Epithelial cell of alveolus of lung (primary cell): ENCODE results near the gene PTGIS. TPM values are rescaled to one million over a fixed set of nuclear protein-coding genes. Genes with fewer than 3 reads are reported as not detected.

Experiments used
- total RNA-seq: library from RNA; depleted of rRNA; stranded (reverse); fragments of >200 nt; gene quantifications from 2 replicates; pipeline ENCODE4 v1.2.1, GENCODE V29; 2015

Gene PTGIS
- 3.6 and 6.3 TPM in 2 replicates for total RNA-seq

GRCh38 chr20:49567421-49568277, at the start of gene PTGIS:
TSS of gene PTGIS (minus strand) at chr20:49568137. CDS start at chr20:49568116, 21 bp downstream.

GRCh38 chr20:49482621-49483017, 85.3 kb downstream of the PTGIS start, which contains the start of gene KCNB1:
TSS of gene KCNB1 (minus strand) at chr20:49482668. CDS start at chr20:49482480, 188 bp downstream.

Other genes starting within 250 kb of the PTGIS start
- under 0.01 TPM in 1 of 2 replicates, not detected in the other for gene KCNB1, start 85.5 kb downstream of the PTGIS start, total RNA-seq
- gene B4GALT5, start 145.7 kb upstream of the PTGIS start, total RNA-seq = 14.5 and 20.3 TPM in 2 replicates
- gene SLC9A8, start 244.7 kb upstream of the PTGIS start, total RNA-seq = 4.7 and 4.8 TPM in 2 replicates